ENCODE measurements around the gene SKOR1. TPM values are rescaled to one million over a fixed set of nuclear protein-coding genes. Genes with fewer than 3 reads are reported as not detected.

The SKOR1 gene
- 0.11 TPM in 2 replicates for polyA plus RNA-seq (2013)

- Histone ChIP-seq H3K79me2 (ENCODE audit: control insufficient read depth, insufficient read depth, low read length, poor library complexity) (no peaks in the 10 kb centered on the region), H2BK5ac (ENCODE audit: low read depth, low read length, poor library complexity) (no peak within 1 kb of the TSS), H3K9me3 (ENCODE audit: insufficient read depth, low read depth, low read length) (peaks cover 31% of the 10 kb centered on the region), H3K27ac (ENCODE audit: low read depth, low read length) (no peak within 1 kb of the TSS), H3K4ac (ENCODE audit: low read depth, low read length) (no peak within 1 kb of the TSS), H4K91ac (ENCODE audit: low read depth, low read length) (no peak within 1 kb of the TSS), H2BK12ac (ENCODE audit: low read length) (no peak within 1 kb of the TSS), H3K4me3 (ENCODE audit: low read depth, low read length) (no peak within 1 kb of the TSS), H4K12ac (ENCODE audit: low read depth, low read length) (no peak within 1 kb of the TSS), H3K4me2 (ENCODE audit: low read length) (peak within 1 kb of the TSS; percentile 3), H3K23ac (ENCODE audit: low read length) (peak within 1 kb of the TSS; percentile 60), H2AFZ (ENCODE audit: insufficient read depth, low read length, poor library complexity) (no peak within 1 kb of the TSS), H4K8ac (ENCODE audit: low read depth, low read length) (no peak within 1 kb of the TSS), H2BK120ac (ENCODE audit: insufficient read depth, low read length, poor library complexity) (no peak within 1 kb of the TSS), H3K18ac (ENCODE audit: low read length) (no peak within 1 kb of the TSS), H3K9ac (ENCODE audit: low read length) (no peak within 1 kb of the TSS), H3K27me3 (ENCODE audit: insufficient read depth, low read length) (peaks cover 97% of the 10 kb centered on the region), H3K36me3 (ENCODE audit: control insufficient read depth in 1 of 2, insufficient read depth in 2 of 2, low read length in 2 of 2) (no peaks in the 10 kb centered on the region), H2AK5ac (ENCODE audit: low read length) (no peak within 1 kb of the TSS), H3K14ac (ENCODE audit: low read length) (no peak within 1 kb of the TSS), H3K4me1 (ENCODE audit: control insufficient read depth in 1 of 2, insufficient read depth in 2 of 2, low read length in 2 of 2) (peaks cover 3 to 9% of the 10 kb centered on the region in 2 experiments), H3K79me1 (ENCODE audit: low read length) (no peaks in the 10 kb centered on the region)
- peak; percentile 8 to 44 for DNase-seq
- WGBS (ENCODE audit: extremely low coverage, insufficient coverage, insufficient read length) = no CpG with 5 or more reads among the region's 58 CpGs
These were observed at the start of gene SKOR1 for GRCh38 chr15:67824976-67825880. SKOR1 (plus strand) TSS chr15:67825509; CDS start chr15:67825603, 94 bp downstream.

- Histone ChIP-seq H2AK5ac (ENCODE audit: low read length) (no peak overlapping the region), H3K4ac (ENCODE audit: low read depth, low read length) (no peak overlapping the region), H4K8ac (ENCODE audit: low read depth, low read length) (no peak overlapping the region), H3K4me2 (ENCODE audit: low read length) (no peak overlapping the region), H2BK12ac (ENCODE audit: low read length) (no peak overlapping the region), H4K12ac (ENCODE audit: low read depth, low read length) (no peak overlapping the region), H2BK120ac (ENCODE audit: insufficient read depth, low read length, poor library complexity) (no peak overlapping the region), H3K4me1 (ENCODE audit: control insufficient read depth in 1 of 2, insufficient read depth in 2 of 2, low read length in 2 of 2) (no peaks in the 10 kb centered on the region), H3K23ac (ENCODE audit: low read length) (no peak overlapping the region), H3K9ac (ENCODE audit: low read length) (no peak overlapping the region), H3K9me3 (ENCODE audit: insufficient read depth, low read depth, low read length) (no peaks in the 10 kb centered on the region), H3K27me3 (ENCODE audit: insufficient read depth, low read length) (no peaks in the 10 kb centered on the region), H2AFZ (ENCODE audit: insufficient read depth, low read length, poor library complexity) (no peak overlapping the region), H2BK5ac (ENCODE audit: low read depth, low read length, poor library complexity) (no peak overlapping the region), H3K79me1 (ENCODE audit: low read length) (no peaks in the 10 kb centered on the region), H3K14ac (ENCODE audit: low read length) (no peak overlapping the region), H3K36me3 (ENCODE audit: control insufficient read depth in 1 of 2, insufficient read depth in 2 of 2, low read length in 2 of 2) (no peaks in the 10 kb centered on the region), H3K4me3 (ENCODE audit: low read depth, low read length) (no peak overlapping the region), H3K27ac (ENCODE audit: low read depth, low read length) (no peak overlapping the region), H4K91ac (ENCODE audit: low read depth, low read length) (no peak overlapping the region), H3K79me2 (ENCODE audit: control insufficient read depth, insufficient read depth, low read length, poor library complexity) (no peaks in the 10 kb centered on the region), H3K18ac (ENCODE audit: low read length) (no peak overlapping the region)
- no peak for DNase-seq
- no CpG with 5 or more reads among the region's 3 CpGs for whole genome bisulfite sequencing (ENCODE audit: extremely low coverage, insufficient coverage, insufficient read length)
These were observed 49.3 kb upstream of the SKOR1 start for GRCh38 chr15:67775998-67776397.

DNA sequence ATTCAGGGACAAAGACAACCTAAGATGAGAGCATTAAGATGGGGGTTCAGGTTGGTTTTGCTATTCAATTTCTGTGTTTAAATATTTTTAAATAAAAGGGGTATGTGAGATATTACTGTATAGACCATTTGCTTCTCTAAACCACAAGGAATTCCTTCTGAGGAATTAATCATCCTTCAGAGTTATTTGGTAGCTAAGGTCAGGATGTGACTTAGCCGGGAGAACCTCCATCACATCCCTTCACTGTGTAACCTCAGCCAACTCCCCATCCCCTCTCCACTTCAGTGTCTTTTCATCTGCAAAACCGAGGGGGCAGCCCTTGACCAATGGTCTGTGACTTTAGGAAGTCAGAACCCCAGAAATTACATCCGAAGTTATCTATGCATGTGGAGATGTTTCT is 48.7 kb upstream of the SKOR1 start:
- H3K4me3 ChIP-seq (ENCODE audit: low read depth, low read length) = no peak overlapping the region
- no peak overlapping the region for H3K4me2 ChIP-seq (ENCODE audit: low read length)
- H3K23ac ChIP-seq (ENCODE audit: low read length) = no peak overlapping the region
- no peak overlapping the region for H2AK5ac ChIP-seq (ENCODE audit: low read length)
- no peaks in the 10 kb centered on the region for H3K36me3 ChIP-seq (ENCODE audit: control insufficient read depth in 1 of 2, insufficient read depth in 2 of 2, low read length in 2 of 2)
- no peaks in the 10 kb centered on the region for H3K79me1 ChIP-seq (ENCODE audit: low read length)
- H2BK5ac ChIP-seq (ENCODE audit: low read depth, low read length, poor library complexity) = no peak overlapping the region
- H3K79me2 ChIP-seq (ENCODE audit: control insufficient read depth, insufficient read depth, low read length, poor library complexity) = no peaks in the 10 kb centered on the region
- H4K8ac ChIP-seq (ENCODE audit: low read depth, low read length) = no peak overlapping the region
- H3K4ac ChIP-seq (ENCODE audit: low read depth, low read length) = no peak overlapping the region
- H3K14ac ChIP-seq (ENCODE audit: low read length) = no peak overlapping the region
- H2BK120ac ChIP-seq (ENCODE audit: insufficient read depth, low read length, poor library complexity) = no peak overlapping the region
- no peak overlapping the region for H2BK12ac ChIP-seq (ENCODE audit: low read length)
- no CpG with 5 or more reads among the region's 3 CpGs for WGBS (ENCODE audit: extremely low coverage, insufficient coverage, insufficient read length)
- H3K4me1 ChIP-seq (ENCODE audit: control insufficient read depth in 1 of 2, insufficient read depth in 2 of 2, low read length in 2 of 2) = no peaks in the 10 kb centered on the region
- H4K91ac ChIP-seq (ENCODE audit: low read depth, low read length) = no peak overlapping the region
- H3K27ac ChIP-seq (ENCODE audit: low read depth, low read length) = no peak overlapping the region
- DNase-seq = no peak
- H4K12ac ChIP-seq (ENCODE audit: low read depth, low read length) = no peak overlapping the region
- H3K18ac ChIP-seq (ENCODE audit: low read length) = no peak overlapping the region
- H2AFZ ChIP-seq (ENCODE audit: insufficient read depth, low read length, poor library complexity) = no peak overlapping the region
- H3K9me3 ChIP-seq (ENCODE audit: insufficient read depth, low read depth, low read length) = no peaks in the 10 kb centered on the region
- no peaks in the 10 kb centered on the region for H3K27me3 ChIP-seq (ENCODE audit: insufficient read depth, low read length)
- no peak overlapping the region for H3K9ac ChIP-seq (ENCODE audit: low read length)

DNA sequence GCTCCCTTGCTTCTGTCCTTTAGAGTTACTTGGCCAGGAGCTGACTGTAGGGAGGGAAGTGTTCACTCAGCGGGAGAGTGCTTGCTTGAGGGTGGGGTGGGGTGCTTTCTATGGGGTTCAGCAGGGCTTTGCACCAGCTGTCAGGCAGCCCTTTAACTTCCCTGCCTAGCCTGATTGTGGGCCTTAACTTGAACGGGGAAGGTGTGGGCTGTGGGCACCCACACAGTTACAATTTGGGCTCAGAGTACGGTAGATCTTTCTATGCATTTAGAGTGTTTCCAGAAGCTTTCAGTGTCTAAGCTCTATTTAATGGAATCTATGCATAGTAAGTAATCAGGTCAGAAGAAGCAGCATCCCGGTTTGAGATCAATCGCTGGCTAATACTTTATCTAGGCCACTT is 48.2 kb upstream of the SKOR1 start:
- Histone ChIP-seq H2BK5ac (ENCODE audit: low read depth, low read length, poor library complexity) (no peak overlapping the region), H2AK5ac (ENCODE audit: low read length) (no peak overlapping the region), H4K8ac (ENCODE audit: low read depth, low read length) (no peak overlapping the region), H2BK120ac (ENCODE audit: insufficient read depth, low read length, poor library complexity) (no peak overlapping the region), H3K27me3 (ENCODE audit: insufficient read depth, low read length) (no peaks in the 10 kb centered on the region), H2AFZ (ENCODE audit: insufficient read depth, low read length, poor library complexity) (no peak overlapping the region), H3K4me2 (ENCODE audit: low read length) (no peak overlapping the region), H3K79me1 (ENCODE audit: low read length) (no peaks in the 10 kb centered on the region), H3K9me3 (ENCODE audit: insufficient read depth, low read depth, low read length) (no peaks in the 10 kb centered on the region), H4K12ac (ENCODE audit: low read depth, low read length) (no peak overlapping the region), H3K23ac (ENCODE audit: low read length) (no peak overlapping the region), H3K18ac (ENCODE audit: low read length) (no peak overlapping the region), H3K27ac (ENCODE audit: low read depth, low read length) (no peak overlapping the region), H3K9ac (ENCODE audit: low read length) (no peak overlapping the region), H3K14ac (ENCODE audit: low read length) (no peak overlapping the region), H4K91ac (ENCODE audit: low read depth, low read length) (no peak overlapping the region), H3K4ac (ENCODE audit: low read depth, low read length) (no peak overlapping the region), H3K36me3 (ENCODE audit: control insufficient read depth in 1 of 2, insufficient read depth in 2 of 2, low read length in 2 of 2) (no peaks in the 10 kb centered on the region), H2BK12ac (ENCODE audit: low read length) (no peak overlapping the region), H3K4me1 (ENCODE audit: control insufficient read depth in 1 of 2, insufficient read depth in 2 of 2, low read length in 2 of 2) (no peaks in the 10 kb centered on the region), H3K79me2 (ENCODE audit: control insufficient read depth, insufficient read depth, low read length, poor library complexity) (no peaks in the 10 kb centered on the region), H3K4me3 (ENCODE audit: low read depth, low read length) (no peak overlapping the region)
- DNase-seq = no peak
- no CpG with 5 or more reads among the region's 5 CpGs for WGBS (ENCODE audit: extremely low coverage, insufficient coverage, insufficient read length)
